ENCODE measurements around the gene ISOC1.

The ISOC1 gene

GRCh38 chr5:129074903-129075302 is 19.6 kb upstream of the ISOC1 start:
- TF ChIP-seq CTCF (conservative IDR thresholded peaks at IDR 0.05; ENCODE audit: low read length) = no peak
- H3K4me3 ChIP-seq (ENCODE audit: low read length) = no peak overlapping the region
- DNase-seq (ENCODE audit: low read depth) = no peak

- TF ChIP-seq CTCF (conservative IDR thresholded peaks at IDR 0.05; ENCODE audit: low read length) = no peak
- no peak for DNase-seq (ENCODE audit: low read depth)
- no peak overlapping the region for H3K4me3 ChIP-seq (ENCODE audit: low read length)
Observed at GRCh38 chr5:129077433-129078075, 17.0 kb upstream of the ISOC1 start.

- H3K4me3 ChIP-seq (ENCODE audit: low read length) = no peak overlapping the region
- no peak for TF ChIP-seq CTCF (conservative IDR thresholded peaks at IDR 0.05; ENCODE audit: low read length)
- no peak for DNase-seq (ENCODE audit: low read depth)
Observed at GRCh38 chr5:129078247-129078646, 16.3 kb upstream of the ISOC1 start.

GRCh38 chr5:129078660-129079059 is 15.9 kb upstream of the ISOC1 start:
- H3K4me3 ChIP-seq (ENCODE audit: low read length) = no peak overlapping the region
- DNase-seq (ENCODE audit: low read depth) = no peak
- TF ChIP-seq CTCF (conservative IDR thresholded peaks at IDR 0.05; ENCODE audit: low read length) = no peak

GRCh38 chr5:129079496-129079895 is 15.1 kb upstream of the ISOC1 start:
- no peak overlapping the region for H3K4me3 ChIP-seq (ENCODE audit: low read length)
- TF ChIP-seq CTCF (conservative IDR thresholded peaks at IDR 0.05; ENCODE audit: low read length) = no peak
- no peak for DNase-seq (ENCODE audit: low read depth)

DNA sequence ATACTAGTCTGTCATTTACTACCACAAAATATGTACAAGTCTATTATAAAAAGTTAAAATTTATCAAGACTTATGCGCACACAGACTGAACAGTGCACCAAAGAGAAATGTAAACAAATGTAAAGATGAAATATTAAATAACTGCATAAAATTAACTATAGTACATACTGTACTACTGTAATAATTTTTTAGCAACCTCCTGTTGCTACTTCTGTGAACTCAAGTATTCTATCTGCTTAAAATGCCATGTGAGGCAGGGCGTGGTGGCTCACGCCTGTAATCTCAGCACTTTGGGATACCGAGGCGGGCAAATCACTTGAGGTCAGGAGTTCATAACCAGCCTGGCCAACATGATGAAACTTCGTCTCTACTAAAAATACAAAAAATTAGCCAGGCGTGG is 13.8 kb upstream of the ISOC1 start:
- TF ChIP-seq CTCF (conservative IDR thresholded peaks at IDR 0.05; ENCODE audit: low read length) = no peak
- DNase-seq (ENCODE audit: low read depth) = no peak
- no peak overlapping the region for H3K4me3 ChIP-seq (ENCODE audit: low read length)

GRCh38 chr5:129082225-129083136 is 12.1 kb upstream of the ISOC1 start:
- H3K4me3 ChIP-seq (ENCODE audit: low read length) = no peak overlapping the region
- no peak for DNase-seq (ENCODE audit: low read depth)
- TF ChIP-seq CTCF (conservative IDR thresholded peaks at IDR 0.05; ENCODE audit: low read length) = no peak
